ENCODE measurements around the gene UBE2K. TPM values are rescaled to one million over a fixed set of nuclear protein-coding genes. Genes with fewer than 3 reads are reported as not detected.
"Not testable (repeated sequence)": the region's sequence is repeated elsewhere in the genome, so short reads cannot be mapped to it uniquely, and the experiment has no call there.

The UBE2K gene
- total RNA-seq, 1 donor from 2014 or later, result 73.6 TPM

DNA sequence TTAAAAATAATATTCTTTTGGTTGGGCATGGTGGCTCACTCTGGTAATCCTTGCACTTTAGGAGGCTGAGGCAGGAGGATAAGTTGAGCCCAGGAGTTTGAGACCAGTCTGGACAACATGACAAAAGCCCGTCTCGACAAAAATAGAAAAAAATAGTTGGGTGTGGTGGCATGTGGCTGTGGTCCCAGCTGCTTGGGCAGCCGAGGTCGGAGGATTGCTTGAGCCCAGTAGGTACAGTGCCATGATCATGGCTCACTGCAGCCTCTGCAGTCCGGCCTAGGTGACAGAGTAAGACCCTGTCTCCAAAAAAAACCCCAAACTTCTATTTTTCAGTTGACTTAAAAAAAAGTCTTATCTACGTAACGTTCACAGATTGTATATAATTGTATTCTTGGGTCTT, 23.9 kb downstream of the UBE2K start:
- intact Hi-C loops (cut with micrococcal nuclease), result no loop called here

DNA sequence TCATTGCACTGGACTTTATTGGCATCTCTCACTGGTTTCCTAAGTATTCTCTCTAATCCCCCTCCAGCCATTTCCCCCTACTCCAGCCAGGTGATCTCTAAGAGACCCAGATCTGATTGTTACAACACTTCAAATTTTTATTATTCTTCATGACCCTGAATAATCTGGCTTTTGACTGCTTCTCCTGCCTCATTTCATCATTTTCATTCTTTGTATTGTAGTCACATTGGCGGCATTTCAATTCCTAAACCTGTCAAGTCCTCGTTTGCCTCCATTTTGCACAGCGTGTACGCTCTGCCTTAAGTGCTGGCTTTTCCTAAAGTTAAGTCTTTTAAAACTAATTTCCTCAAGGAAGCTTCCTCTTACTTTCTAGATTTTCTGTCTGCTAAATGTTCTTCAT, 31.6 kb downstream of the UBE2K start:
- intact Hi-C loops (cut with micrococcal nuclease), result no loop called here

DNA sequence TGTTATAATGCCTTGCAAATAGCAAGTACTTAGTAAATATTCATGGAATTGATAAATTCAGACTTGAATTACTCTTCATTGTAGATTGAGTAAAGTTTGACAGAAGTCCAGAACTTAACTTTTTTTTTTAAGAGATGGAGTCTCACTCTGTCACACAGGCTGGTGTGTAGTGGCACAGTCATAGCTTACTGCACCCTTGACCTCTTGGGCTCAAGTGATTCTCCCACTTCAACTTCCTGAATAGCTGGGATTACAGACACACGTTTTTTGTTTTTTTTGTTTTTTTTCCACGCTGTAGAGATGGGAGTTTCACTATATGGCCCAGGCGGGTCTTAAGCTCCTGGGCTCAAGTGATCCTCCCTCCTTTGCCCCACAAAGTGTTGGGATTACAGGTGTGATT, 32.1 kb downstream of the UBE2K start:
- intact Hi-C loops (cut with micrococcal nuclease), result no loop called here

DNA sequence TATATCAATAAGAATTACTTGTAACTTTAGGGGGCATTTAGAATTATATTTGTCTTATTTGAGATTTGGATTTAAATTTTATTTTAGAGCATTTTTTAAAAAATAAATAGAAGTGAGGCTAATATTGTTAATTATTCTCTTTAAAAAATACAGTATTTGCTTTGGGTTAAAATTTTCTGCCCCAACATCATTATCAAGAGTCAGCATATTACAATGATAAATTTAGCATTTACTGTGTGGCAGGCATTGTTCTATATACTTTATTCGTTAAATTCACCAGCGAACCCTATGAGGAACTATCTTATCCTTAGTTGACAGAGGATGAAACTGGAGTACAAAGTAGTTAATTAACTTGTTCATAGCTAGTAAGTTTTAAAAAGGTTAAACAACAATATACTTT, 34.0 kb downstream of the UBE2K start:
- intact Hi-C loops (cut with micrococcal nuclease), result no loop called here

DNA sequence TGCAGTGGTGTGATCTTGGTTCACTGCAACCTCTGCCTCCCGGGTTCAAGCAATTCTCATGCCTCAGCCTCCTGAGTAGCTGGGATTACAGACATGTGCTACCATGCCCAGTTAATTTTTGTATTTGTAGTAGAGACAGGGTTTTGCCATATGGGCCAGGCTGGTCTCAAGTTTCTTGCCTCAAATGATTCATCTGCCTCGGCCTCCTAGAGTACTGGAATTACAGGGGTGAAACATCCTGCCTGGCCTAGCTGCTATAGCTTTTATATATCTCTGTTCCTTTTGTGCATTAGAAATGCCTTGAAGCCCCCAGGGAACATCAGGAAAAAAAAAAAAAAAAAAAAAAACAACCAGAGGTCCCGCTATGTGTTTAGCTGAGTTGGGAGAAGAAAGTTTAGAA, 34.8 kb downstream of the UBE2K start:
- intact Hi-C loops (cut with micrococcal nuclease), result no loop called here

DNA sequence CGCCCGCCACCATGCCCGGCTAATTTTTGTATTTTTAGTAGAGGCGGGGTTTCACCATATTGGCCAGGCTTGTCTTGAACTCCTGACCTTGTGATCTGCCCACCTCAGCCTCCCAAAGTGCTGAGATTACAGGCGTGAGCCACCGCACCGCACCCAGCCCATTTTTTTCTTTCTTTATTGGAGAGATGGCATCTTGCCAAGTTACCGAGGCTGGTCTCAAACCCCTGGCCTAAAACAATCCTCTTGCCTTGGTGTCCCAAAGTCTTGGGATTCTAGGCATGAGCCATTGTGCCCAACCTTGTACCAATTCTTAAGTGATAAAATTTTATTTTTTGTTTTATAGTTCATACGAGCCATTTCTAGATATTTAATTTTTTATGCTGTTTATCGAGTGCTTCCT, 41.7 kb downstream of the UBE2K start:
- intact Hi-C loops (cut with micrococcal nuclease), result not testable (repeated sequence)

DNA sequence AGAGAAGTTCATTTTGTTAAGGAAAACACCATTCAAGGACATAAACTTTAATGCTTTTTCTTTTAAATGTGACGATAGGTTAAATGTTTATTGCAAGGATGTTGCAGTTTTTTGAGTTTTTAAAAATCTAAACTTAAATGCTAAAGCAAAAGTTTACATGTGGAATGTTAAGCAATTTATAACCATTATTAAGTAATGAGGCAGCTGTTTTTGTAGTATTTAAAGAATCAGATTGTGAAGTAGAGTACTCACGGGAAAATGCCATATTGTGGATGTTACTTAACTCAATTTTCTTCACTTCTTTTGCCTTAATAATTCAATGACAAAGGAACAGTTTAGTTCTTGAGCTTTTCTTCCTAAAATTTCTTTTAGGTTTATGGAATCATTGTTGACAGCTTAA, 43.5 kb downstream of the UBE2K start:
- intact Hi-C loops (cut with micrococcal nuclease), result no loop called here

DNA sequence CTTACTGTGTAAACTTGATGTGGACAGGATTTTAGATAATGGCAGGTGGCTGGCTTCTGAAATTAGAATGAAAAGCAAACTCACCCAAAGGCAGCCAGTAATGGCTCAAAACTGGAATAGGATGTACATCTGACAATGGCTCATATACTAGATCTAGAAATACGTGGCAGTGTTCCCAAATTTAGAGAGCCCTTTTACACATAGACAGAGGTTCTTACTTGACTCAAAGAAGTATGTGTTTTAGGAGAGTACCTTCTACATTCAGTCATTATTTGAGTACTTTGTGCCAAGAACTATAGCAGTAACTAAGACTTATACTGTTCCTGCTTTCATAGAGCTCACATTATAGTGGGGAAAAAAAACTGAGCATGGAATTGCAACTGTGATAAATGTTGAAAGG, 48.0 kb downstream of the UBE2K start:
- intact Hi-C loops (cut with micrococcal nuclease), result no loop called here

DNA sequence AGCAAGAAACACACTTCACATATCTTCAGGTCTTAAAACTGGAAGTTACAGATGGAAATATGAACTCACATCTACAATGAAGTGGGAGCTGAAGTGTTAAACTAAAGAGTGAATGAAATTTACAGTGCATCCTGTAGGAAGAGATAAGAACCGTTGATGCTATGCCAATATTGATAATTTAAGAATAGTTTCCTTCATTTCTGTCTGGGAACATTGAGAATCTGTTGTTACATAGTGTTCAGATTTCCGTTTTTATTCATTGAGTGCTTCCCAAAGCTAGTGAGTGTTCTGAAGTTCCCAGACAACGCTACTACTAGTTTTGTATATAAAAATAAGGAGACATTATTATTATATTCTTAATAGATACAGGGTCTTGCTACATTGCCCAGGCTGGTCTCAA, 52.3 kb downstream of the UBE2K start:
- intact Hi-C loops (cut with micrococcal nuclease), result no loop called here

DNA sequence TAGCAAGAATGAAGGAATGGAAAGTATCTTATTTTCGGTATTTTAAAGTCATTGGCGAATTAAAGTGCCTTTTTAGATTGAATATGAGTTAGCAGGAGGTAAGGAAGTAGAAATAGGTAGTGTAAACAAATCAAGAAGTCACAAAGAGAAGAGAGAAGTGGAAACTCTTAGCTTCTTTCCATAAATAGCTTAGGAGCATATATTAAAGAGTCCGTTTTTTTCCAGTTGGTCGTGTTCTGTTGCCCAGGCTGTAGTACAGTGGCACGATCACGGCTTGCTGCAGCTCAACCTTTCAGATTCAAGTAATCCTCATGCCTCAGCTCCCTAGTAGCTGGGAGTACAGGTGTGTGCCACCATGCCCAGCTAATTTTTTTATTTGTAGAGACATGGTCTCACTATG, 56.4 kb downstream of the UBE2K start:
- intact Hi-C loops (cut with micrococcal nuclease), result no loop called here

DNA sequence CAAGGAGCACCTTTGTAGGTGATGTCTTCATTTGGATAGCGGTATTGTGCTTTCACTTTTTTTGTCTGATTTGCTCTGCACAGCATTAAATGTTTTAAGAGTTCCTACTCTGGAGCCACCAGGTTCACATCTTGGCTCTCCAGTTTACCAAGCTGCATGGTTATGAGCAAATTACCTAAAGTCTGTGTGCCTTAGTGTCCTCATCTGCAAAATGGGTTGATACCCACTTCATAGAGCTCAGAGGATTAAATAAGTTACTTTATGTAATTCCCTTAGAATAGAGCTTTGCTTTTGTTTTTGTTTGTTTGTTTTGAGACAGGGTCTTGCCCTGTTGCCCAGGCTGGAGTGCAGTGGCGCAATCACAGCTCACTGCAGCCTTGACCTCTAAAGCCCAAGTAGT, 58.2 kb downstream of the UBE2K start:
- intact Hi-C loops (cut with micrococcal nuclease), result no loop called here

DNA sequence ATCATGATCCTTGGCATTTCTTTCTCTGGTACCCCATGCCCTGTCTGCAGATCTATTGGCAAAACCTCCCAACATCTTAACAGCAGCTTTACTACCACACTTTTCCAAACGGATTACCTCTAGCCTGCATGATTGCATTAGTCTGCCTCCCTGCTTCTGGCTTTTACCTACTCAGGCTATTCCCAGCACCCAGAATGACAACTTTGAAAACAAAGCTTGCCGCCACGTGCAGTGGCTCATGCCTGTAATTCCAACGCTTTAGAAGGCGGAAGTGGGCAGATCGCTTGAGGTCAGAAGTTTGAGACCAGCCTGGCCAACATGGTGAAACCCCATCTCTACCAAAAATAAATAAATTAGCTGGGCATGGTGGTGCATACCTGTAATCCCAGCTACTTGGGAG, 60.2 kb downstream of the UBE2K start:
- intact Hi-C loops (cut with micrococcal nuclease), result no loop called here

DNA sequence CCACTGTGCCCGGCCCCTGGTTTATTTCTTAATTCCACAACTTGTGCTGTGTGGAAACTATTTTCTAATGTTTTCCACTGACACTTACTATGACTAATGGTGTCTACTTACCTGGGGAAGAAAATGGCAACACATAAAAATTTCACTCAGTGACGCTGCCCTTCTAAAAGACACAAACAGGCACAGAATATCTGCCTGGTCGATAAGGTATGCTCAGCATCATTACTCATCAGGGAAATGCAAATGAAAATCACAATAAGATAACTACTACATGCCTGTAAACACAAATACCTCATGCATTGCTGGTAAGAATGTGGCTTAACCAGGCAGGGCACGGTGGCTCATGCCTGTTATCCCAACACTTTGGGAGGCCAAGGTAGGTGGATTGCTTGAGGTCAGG, 61.6 kb downstream of the UBE2K start:
- intact Hi-C loops (cut with micrococcal nuclease), result no loop called here

DNA sequence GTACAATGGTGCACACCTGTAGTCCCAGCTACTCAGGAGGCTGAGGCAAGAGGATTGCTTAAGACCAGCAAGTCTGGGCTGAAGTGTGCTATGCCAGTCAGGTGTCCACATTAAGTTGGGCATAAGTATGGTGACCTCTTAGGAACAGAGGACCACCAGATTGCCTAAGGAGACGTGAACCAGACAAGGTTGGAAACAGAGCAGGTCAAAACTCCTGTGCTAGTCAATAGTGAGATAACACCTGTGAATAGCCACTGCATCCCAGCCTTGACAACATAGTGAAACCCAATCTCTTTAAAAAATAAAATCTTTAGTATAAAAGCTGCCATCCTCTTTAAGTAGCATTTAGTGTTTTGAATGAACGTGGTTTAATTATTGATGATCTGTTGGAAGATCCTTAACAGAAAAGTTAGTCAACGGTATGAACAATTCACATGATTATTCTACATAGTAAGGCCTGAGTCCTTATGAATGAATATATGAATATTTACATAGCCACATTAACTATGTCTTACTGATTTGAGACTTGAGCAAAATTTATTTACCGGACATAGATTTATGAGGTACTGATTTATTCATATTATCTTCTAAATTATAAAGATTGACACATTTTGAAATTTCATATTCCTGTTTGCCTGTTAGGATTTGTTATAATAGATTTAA, 63.2 kb downstream of the UBE2K start:
- intact Hi-C loops (cut with micrococcal nuclease), result no loop called here

DNA sequence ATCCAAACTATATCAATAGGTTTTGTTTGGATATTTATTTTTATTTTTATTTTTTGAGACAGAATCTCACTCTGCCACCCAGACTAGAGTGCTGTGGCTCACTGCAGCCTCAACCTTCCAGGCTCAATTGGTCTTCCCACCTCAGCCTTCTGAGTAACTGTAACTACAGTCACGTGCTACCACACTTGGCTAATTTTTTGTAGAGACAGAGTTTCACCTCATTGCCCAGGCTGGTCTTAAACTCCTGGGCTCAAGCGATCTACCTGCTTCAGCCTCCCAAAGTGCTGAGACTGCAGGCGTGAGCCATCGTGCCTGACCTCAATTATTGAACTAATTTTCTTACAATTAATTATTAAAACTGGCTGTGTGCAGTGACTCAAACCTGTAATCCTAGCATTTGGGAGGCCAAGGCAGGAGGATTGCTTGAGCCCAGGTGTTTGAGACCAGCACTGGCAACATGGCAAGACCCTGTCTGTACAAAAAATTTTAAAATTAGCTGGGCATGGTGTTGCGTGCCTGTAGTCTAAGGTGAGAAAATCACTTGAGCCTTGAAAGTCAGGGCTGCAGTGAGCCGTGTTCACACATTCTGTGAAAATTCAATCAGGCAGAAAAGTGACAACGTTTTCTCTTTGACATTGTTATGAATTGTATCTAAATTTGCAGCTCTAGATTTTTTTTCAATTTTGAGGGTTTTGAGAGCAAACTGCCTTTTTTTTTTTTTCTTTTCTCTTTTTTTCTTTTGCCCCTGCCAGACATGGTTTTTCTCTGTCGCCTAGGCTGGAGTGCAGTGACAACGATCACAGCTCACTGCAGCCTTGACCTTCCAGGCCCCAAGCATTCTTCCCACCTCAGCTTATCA, 66.0 kb downstream of the UBE2K start:
- intact Hi-C loops (cut with micrococcal nuclease), result no loop called here

DNA sequence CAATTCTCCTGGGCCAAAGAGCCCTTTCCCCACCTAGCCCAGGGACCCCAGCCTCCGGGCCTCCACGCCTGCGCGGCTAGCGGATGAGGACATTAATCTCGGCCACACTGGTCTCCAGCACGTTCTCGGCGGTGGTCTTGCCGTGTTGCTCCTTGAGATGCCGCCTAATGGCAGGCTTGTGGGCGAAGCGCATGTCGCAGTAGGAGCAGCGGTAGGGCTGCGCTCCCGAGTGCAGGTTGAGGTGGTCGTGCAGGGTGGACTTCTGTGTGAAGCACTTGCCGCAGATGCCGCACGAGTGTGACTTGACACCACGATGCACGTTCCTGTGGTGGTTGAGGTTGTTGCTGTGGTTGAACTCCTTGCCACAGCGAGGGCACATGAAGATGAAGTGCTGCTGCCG, 72.1 kb downstream of the UBE2K start:
- intact Hi-C loops (cut with micrococcal nuclease), result no loop called here

DNA sequence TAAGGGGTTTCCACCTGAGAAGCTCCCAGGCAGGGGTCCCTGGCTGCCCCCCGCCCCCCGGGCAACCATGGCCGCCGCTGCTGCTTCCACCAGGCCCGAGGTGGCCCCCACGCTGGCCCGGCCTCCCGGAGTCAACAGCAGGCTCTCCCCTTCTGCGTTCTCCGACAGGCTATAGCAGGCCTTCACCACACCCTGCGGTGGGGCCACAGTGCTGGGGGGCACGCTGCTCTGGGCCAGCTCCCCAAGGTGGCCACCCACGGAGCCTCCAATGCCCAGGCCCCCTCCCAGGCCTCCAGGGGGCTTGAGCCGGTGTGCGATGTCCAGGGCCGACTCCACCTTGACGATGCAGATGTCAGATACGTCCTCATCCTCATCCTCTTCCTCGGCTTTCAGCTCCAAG, 72.5 kb downstream of the UBE2K start:
- intact Hi-C loops (cut with micrococcal nuclease), result no loop called here

DNA sequence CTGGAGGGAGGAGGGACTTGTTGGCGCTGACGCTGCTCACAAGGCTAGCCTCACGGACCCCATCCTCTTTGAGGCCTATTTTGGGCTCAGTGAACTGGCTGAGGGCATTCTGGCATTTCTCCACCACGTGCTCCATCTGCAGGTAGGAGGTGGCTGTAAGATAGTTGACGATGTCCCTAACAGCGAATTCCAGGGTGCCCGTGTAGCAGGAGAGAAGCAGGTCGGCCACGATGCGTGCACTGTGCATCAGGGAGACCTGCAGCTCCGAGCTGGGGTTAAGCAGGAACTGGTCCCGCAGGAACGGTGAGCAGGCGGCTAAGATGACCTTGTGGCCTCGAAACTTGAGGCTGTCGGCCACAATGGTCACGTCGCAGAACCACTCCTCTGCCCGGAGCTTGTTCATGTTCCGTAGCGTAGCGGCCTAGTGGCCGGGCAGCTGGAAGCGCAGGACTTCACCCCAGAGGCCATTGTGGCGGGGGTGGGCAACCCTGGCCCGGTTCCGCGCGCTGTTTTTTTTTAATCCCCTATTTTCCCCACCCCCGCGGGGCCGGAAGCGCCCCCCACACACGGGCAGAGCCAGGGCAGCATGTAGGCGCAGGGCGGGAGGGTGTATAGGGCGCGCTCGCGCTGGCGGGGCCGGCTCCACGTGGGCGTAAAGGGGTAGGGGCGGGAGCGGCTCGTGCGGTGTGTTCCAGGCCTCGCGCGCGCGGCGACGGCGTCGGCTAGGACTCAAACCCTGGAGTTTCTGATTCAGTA, 73.2 kb downstream of the UBE2K start:
- intact Hi-C loops (cut with micrococcal nuclease), result no loop called here

DNA sequence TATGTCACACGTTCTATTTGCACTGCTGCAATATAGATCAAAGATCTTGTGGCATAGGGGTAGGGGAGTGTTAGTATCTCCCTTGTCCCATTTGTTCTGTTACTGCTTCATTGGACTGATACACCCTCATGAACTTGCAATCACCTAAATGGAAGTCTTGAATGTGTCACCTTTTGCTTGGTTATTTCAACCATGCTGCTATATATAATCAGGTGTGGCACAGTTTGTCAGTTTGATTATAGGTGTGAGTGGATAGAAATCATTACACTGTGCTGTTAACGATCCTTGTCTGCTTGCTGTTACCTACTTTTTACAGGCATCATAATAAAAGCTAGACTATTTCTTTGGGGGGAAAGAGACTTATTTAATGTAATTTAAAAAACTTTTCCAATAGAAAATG, 84.1 kb downstream of the UBE2K start:
- intact Hi-C loops (cut with micrococcal nuclease), result not testable (repeated sequence)

DNA sequence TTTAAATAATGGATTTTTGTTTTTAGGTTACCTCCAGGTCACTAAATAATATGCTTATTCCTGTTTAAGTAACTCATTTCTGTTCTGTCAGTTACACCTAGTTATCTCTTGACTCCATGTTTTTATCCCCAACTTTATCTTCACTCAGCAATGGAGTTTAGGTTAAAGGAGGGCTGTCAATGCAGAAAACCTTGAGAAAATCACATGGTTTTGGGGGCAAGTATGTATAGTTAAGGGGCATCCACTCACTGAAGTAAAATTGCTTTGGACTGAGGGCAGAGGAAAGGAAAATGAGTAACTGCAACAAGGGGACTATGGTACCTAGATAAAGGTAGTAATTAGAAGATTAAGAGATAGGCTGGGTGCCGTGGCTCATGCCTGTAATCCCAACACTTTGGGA, 87.1 kb downstream of the UBE2K start:
- intact Hi-C loops (cut with micrococcal nuclease), result no loop called here

DNA sequence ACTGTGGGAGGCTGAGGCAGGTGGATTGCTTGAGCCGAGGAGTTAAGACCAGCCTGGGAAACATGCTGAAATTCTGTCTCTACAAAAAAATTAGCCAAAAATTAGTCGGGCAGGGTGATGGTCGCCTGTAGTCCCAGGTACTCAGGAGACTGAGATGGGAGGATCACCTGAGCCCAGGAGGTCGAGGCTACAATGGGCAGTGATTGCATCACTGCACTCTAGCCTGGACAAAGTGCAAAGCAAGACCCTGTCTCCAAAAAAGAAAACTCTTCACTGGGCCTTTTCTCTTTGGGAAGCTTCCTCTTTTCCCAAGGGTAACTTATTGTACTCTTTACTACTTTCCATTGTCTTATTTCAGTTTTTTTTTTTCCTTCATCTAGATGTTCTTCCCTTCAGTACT, 88.9 kb downstream of the UBE2K start:
- intact Hi-C loops (cut with micrococcal nuclease), result no loop called here

DNA sequence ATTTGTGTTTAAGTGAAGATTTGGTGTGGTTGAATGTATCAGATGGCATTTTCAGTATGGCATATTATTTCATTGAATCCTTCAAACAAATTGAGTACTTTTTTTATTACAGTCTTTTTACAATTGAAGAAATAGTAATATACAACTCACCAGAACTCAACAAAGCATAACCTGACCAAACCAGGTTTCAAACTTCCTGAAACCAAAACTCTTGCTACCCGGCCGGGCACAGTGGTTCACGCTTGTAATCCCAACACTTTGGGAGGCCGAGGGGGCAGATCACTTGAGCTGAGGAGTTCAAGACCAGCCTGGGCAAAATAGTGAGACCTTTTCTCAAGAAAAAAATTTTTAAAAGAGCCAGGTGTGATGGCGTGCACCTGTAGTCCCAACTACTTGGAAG, 94.2 kb downstream of the UBE2K start:
- intact Hi-C loops (cut with micrococcal nuclease), result no loop called here
